Dermis blood vessel endothelial cell (primary cell): ENCODE results near the gene YTHDF1. TPM values are rescaled to one million over a fixed set of nuclear protein-coding genes. Genes with fewer than 3 reads are reported as not detected.

Experiments used
- DNase-seq: peaks from one replicate; pipeline ENCODE4 v3.0.0; 2010
- total RNA-seq: library from RNA; depleted of rRNA; stranded (reverse); fragments of >200 nt; gene quantifications from 2 replicates; pipeline ENCODE4 v1.2.3, GENCODE V29; 2014

Gene YTHDF1
- total RNA-seq, 1 donor from 2014 or later = 18.4 TPM

GRCh38 chr20:63248835-63249591, 33.1 kb upstream of the YTHDF1 start:
- DNase-seq = no peak

DNA sequence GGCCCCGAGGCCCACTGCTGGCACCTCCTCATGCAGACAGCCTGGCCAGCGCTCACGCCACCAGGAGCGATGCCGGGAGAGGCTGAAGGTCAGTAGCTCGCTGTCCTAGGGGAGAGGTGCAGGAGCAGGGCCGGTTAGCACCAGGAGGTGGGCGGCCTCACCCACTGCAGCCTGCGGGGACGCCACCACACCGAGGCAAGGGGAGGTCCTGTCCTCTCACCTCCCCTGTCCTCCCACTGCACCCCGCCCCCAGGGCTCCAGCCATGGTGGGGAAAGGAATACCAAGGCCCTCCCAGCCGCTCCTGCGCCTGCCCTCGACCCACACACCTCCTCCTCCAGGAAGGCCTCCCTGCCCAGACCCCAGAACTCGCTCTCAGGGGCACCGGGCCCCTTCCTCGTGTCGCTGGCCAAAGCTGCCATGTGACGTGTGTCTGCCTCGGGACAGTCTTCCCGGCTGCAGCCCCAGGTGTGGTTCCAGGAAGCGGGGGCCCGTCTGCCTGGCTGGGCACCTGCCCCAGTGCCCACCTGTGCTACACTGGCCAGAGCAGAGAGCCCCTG, 31.8 kb upstream of the YTHDF1 start:
- DNase-seq = no peak

GRCh38 chr20:63246490-63247288, 30.8 kb upstream of the YTHDF1 start:
- no peak for DNase-seq

DNA sequence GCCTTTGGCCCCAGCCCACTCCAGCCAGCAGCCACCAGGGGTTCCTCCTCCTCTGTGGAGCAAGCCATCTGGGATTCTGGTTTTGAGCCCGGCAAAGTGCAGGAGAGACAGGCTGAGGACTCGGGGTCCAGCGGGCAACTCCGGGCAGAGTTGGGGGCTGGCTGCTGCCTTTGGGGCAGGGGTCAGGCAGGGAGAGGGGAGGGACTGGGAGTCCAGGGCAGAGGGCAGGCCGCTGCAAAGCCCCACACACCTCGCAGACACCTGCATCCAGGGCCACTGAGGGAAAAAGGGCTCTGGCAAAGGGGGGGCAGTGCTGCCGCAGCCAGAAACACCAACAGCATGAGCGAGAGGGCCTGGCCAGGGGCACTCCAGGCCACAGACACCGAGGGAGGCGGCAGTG, 28.5 kb upstream of the YTHDF1 start:
- DNase-seq = no peak

DNA sequence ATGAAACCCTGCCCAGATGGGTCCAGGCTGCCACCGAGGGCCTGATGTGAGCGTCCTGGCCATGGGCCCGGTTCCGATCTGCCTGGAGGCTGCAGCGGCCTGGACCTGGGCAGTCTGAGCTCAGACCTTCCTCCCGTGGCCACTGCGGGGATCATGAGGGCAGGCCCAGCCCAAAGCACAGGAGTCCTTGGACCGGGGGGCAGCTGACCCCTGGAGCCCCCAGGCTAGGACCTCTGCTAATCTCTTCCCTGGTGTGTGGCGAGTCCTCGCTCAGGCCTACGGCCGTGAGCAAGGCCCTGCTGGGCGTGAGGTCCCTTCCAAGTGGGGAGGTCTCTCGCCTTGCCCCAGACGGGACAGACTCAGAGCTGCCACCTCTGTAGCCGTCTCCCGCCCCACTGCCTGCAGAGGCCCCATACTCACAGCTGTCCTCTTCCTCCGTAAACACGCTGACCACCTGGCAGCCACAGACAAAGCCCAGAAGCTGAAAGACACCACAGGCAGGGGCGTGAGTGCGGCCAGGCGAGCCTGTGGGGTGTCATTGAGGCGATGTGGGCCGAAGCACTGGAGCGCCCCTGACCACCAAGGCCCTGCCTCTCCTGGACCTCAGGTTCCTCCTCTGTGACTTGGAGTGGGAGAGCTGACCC, 27.8 kb upstream of the YTHDF1 start:
- DNase-seq = no peak

- DNase-seq = no peak
Measured at GRCh38 chr20:63242736-63243135, 26.8 kb upstream of the YTHDF1 start.

GRCh38 chr20:63241272-63241671, 25.3 kb upstream of the YTHDF1 start:
- peak; percentile 42 for DNase-seq

DNA sequence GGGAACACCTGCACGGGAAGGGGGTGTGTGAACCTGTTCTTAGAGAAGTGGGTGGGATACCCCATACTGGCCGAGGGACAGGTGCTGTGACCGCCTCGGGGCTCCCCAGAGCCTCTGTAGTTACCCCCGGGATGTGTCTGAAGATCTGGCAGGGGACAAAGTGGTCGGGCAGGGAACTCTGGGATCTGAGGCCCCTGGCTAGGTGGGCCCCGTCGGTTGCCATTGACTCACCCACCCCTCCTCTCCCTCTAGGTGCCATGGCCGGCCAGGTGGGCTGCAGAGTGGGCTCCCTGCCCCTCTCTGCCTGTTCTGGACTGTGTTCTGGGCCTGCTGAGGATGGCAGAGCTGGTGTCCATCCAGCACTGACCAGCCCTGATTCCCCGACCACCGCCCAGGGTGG, 24.1 kb upstream of the YTHDF1 start:
- DNase-seq = no peak

DNA sequence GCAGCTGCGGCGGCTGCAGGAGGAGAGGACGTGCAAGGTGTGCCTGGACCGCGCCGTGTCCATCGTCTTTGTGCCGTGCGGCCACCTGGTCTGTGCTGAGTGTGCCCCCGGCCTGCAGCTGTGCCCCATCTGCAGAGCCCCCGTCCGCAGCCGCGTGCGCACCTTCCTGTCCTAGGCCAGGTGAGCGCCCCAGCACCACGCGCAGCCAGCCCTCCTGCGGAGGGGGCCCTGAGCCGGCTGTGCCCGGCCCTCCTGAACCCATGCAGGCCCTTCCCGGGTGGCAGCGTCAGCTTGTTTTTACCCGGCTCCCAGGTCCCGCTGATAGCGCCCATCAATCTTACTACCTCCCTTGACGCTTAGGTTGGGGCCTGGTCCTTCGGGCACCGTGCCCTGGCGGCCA, 23.5 kb upstream of the YTHDF1 start:
- DNase-seq = no peak

DNA sequence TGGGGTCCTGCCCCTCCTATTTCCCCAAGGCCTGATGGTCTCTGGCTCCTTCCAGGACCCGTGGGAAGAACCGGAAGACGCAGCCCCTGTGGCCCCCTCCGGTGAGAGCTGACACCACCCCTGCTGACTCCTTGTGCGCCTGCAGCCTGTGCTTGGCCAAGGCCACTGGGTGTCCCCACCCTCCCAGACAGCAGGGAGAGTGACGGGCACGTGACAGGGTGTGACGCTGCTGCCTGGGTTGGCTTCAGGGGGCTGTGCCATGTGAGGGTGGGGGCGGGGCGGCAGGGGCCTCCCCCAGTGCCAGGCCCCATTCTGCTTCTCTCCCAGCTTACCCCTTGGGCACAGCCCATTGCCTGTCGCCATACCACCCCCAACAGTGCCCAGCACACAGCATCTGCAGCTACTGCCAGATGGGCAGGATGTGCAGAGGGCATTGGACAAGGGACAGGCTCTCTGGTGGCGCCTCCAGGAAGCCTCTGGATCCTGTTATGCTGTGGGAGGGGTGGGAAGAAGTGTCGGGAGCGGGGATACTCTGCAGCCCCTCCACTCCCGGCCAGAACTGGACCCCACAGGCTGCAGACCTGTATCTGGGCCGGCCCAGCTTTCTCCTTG, 22.7 kb upstream of the YTHDF1 start:
- DNase-seq = peak; percentile 30

DNA sequence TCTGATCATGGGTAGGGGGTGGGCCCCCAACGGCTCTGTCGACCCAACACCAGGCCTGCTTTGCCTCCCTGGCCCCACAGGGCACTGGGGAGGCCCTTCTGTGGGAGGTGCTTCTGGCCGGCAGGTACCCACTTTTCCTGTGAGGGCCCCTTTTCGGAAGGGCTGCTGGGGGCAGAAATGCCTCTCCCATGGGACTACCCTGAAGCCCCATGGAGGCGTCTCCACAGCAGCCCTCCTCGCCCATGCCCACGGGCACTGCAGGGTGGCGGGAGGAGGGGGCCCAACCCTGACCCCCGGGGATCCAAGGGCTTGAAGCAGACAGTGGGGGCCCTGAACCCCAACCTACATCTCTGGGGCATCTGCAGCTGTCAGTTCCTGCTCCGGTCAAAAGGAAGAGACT, 22.1 kb upstream of the YTHDF1 start:
- no peak for DNase-seq

DNA sequence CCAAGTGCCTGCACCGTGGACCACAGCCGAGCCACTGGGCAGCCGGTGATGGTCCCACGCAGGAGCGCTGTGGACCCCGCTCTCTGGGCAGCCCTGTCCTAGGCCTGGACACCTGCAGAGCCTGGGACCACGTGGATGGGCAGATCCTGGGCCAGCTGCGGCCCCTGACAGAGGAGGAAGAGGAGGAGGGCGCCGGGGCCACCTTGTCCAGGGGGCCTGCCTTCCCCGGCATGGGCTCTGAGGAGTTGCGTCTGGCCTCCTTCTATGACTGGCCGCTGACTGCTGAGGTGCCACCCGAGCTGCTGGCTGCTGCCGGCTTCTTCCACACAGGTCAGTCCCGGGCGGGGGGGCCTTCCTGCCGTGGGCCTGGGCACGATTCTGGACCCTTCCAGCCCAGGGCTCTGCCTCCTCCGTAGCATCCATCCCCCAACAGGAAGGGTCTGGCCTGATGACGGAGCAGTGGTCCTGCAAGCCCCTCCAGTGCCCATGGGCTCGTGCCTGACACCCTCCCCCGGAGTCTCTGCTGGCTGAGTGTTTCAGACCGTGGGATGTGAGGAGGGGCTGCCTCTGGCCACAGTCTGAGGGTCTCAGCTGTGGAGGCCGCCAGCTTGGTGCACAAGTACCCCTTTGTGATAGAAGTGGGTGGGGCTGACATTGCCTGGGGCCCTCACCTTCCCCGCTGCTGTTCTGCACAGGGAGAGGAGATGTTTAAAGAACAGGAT, 20.3 kb upstream of the YTHDF1 start:
- no peak for DNase-seq

- DNase-seq = no peak
Measured at GRCh38 chr20:63235399-63235983, 19.6 kb upstream of the YTHDF1 start, which contains the start of gene BIRC7. Gene BIRC7, plus strand, starts transcription at chr20:63235905. Its CDS starts 192 bp downstream, at chr20:63236097.

GRCh38 chr20:63234693-63235398, 18.9 kb upstream of the YTHDF1 start:
- peak; percentile 27 for DNase-seq

- DNase-seq = no peak
Measured at GRCh38 chr20:63233924-63234323, 18.0 kb upstream of the YTHDF1 start.

- no peak for DNase-seq
Measured at GRCh38 chr20:63233061-63233344, 17.1 kb upstream of the YTHDF1 start.

GRCh38 chr20:63232235-63233060, 16.5 kb upstream of the YTHDF1 start:
- peak; percentile 43 for DNase-seq

DNA sequence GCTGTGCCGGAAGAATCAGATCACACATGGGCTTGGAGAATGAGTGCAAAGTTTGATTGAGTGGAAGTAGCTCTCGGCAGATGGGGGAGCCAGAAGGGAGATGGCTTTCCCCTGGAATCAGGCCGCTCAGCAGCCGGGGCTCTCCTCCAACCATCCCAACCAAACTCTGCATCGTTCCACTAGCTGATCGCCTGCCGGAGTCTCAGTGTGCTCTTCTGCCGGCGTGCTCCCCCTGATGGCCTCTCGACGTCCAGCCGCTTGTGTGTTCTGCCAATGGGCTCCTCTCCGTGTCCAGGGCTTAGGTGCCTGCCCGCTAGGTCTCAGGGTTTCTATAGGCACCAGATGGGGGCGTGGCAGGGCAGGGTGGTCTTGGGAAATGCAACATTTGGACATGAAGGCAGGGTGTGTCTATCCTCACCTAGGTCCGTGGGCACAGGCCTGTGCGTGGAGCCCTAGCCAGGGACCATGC, 14.9 kb upstream of the YTHDF1 start:
- peak; percentile 78 for DNase-seq

DNA sequence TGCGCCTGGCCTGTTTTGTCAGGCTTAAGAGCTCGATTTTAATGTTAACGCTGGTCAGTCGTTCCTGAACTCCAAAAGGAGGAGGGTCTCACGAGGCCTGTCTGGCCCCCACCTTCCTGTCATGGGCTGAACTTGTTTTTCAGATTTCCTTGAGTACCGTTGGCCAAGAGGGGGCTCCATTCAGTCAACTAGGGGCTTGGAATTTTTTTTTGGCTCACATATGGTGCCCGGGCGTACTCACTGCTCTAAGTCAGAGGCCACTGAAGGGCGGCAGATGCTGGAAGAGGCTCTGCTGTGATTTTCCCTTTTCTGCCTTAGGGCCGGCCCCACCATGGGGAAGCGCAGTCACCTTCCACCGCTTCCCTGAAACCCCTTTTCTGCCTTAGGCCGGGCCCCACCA, 12.9 kb upstream of the YTHDF1 start:
- no peak for DNase-seq

- no peak for DNase-seq
Measured at GRCh38 chr20:63227260-63227659, 11.3 kb upstream of the YTHDF1 start.
